ENCODE data around the gene SH3D19. TPM values are rescaled to one million over a fixed set of nuclear protein-coding genes. Genes with fewer than 3 reads are reported as not detected.

The SH3D19 gene
- total RNA-seq (2022; extraction: Qiagen RNA extraction; ENCODE audit: low read depth): 27.0 to 36.5 TPM (median 28.1 TPM) in 5 replicates

GRCh38 chr4:151325111-151325948, at the start of gene SH3D19:
SH3D19 (minus strand) TSS chr4:151325605; CDS start chr4:151325352, 253 bp downstream.

GRCh38 chr4:151276787-151277562, 48.4 kb downstream of the SH3D19 start, which contains the start of gene PRSS48:
PRSS48 (plus strand) TSS chr4:151277161; CDS start chr4:151277173, 12 bp downstream.

GRCh38 chr4:151099229-151099975, 226.0 kb downstream of the SH3D19 start, which contains the start of gene RPS3A:
RPS3A (plus strand) TSS chr4:151099628; CDS start chr4:151099653, 25 bp downstream.

Other genes starting within 250 kb of the SH3D19 start
- gene RPS3A, start 226.0 kb downstream of the SH3D19 start, total RNA-seq (2022; extraction: Qiagen RNA extraction; ENCODE audit: low read depth): 1,560 to 1,841 TPM (median 1,695 TPM) in 5 replicates
- gene PRSS48, start 48.4 kb downstream of the SH3D19 start, total RNA-seq (2022; extraction: Qiagen RNA extraction; ENCODE audit: low read depth): not detected in 5 replicates
- 0.08 to 0.32 TPM (median 0.18 TPM) in 5 replicates for gene FHIP1A, start 83.6 kb upstream of the SH3D19 start, total RNA-seq (2022; extraction: Qiagen RNA extraction; ENCODE audit: low read depth)

Data from A549 treated with DMSO at 1 μM for 4 hours (cell line).